Stimulated activated CD4-positive, alpha-beta T cell treated with anti-CD3 and anti-CD28 coated beads, TNF-alpha, amount 100 ng/mL, for 48 hours (primary cell): ENCODE measurements around the gene SH3RF3.

Experiments used
- DNase-seq, 3 donors: peaks; one replicate each; pipeline ENCODE4 v3.0.0-alpha.2; 2020; ENCODE audit warnings: low read depth in 3 of 3

SH3RF3 gene

DNA sequence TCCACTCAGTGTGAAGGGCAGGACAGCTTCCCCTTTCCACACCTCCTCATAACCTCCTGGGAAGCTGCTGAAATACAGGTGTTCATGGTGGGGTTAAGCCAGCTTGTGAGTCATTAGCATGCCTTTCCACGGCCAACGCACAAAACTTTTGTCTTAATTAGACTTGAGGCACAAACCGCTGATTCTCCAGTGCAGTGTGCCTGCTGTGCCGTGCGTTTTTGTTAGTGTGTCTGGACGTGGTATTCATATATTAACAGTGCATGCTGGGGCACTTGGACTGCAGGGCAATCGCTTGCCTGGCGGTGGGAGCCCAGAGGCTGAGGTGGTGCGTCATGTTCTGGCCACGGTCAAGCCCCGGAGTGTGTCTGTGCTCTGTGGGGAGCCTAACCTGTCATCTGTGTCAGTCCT, 156.2 kb downstream of the SH3RF3 start:
- no peak for DNase-seq

DNA sequence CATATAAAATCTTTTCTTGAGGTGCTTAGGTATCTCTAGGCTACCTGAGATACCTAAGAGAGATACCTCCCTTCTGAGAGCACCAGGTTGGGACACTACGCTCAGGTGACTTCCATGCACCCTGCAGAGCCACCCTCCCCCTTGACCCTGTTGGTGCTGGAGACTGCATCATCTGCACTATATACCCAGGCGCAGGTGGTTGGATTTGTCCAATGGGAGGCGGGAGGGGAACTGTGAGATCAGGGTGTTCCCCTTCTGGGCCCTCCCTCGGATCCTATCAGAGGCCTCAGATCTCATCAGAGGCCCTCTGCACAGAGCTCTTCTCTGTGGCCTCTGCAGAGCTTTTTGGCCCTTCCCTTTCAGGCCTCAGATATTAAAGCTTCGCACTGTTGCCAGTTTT, 158.4 kb downstream of the SH3RF3 start:
- no peak for DNase-seq

DNA sequence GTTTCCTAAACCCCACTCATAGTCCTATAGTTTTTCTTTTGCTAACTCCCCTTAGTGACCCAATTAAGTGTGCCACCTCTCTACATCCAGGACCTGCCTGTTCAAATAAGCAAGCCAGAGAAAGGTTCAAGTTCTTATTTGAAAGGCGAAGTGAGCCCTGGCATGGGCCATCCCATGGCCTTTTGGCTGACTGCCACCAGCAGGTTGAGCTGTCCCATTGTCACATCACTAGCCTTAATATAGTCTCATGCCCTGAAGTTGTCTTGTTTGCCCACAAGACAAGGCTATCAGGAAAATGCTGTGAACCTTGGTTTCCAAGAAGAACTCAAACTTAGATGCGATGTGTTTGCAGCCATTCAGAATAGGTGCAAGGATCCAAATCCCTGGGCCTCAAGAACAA, 158.8 kb downstream of the SH3RF3 start:
- no peak for DNase-seq

DNA sequence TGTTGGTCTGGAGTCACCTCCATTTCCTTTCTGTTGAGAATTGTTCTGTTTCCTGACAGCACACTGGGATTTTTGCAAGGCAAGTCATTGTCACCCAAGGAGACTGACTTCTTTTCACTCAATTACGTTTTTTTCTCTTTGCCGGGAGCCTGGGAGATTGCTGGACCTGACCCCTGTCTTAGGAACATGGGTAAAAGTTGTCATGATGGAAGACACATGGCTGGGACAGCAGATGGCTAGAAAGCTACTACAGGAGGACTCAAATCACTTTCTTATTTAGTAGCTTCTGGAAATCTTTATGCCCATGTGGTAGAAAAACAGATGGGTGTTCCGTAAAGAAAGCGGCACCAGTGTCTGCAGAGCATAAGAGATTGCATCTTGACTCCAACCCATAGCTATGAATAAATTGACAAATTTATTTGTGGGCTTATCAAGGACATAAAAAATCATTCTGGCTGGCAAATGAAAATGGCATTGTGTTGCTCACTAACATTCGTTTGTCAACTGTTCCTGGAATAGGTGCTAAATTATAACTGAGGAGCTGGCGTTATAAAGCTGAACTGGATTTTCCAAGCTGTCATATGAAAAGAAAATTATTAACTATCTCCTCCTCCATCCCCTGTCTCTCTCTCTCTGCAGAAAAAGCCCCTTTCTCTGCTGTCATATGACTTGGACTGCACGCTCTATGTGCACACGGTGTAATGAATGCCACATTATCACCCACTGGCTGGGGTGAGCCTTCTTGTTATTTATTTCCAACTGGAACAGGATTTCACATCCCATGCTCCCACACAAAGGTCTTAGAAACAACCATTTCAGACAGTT, 159.8 kb downstream of the SH3RF3 start:
- DNase-seq = no peak

DNA sequence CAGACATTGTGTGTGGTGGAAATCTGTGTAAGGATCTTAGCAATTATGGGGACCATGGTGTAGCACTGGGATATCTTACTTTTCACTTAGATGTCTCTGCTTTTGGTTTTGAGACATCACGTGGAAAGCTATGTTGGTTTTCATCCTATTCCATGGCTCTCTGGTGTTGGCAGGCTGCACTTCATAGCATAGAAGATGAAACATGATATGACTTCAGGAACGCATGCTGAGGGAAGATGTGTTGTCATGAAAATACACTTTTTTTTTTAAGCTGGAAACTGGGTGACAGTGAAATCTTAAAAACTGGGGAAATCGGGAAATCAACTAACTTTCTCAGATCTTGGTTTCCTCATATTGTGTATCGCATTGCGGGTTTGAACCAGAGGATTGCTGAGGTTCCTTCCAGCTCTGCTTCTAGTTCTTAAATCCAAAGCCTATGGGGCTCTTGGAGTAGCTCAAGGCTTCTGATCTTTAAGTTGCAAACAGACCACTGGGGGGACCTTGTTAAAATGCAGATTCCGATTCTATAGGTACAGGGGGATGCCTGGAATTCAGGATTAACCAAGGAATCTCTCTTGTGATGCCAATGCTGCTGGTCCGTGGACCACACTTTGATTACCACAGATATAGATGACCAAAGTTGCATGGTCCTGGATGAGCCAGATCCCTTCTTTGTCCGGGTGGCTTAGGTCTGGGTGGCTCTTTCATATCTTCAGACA, 160.7 kb downstream of the SH3RF3 start:
- no peak for DNase-seq

- no peak for DNase-seq
Measured at GRCh38 chr2:109290887-109291643, 162.1 kb downstream of the SH3RF3 start.

DNA sequence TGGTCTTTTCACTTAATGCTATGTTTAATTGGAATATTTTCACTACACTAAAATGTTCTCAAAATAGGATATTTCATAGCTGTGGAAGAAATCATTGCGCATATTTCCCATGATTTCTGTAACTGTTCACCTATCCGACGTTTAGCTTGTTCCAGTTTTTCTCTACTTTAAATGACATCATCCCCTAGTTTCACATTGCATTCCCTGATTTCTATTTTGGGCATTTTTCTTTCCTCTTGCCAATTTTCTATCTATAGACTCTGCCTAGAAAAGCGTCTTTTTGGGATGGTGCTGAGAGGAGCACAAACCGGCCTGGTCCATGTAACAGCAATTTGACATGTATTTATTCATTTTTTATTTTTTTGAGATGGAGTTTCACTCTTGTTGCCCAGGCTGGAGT, 163.4 kb downstream of the SH3RF3 start:
- no peak for DNase-seq

- no peak for DNase-seq
Measured at GRCh38 chr2:109293663-109294062, 164.7 kb downstream of the SH3RF3 start.

DNA sequence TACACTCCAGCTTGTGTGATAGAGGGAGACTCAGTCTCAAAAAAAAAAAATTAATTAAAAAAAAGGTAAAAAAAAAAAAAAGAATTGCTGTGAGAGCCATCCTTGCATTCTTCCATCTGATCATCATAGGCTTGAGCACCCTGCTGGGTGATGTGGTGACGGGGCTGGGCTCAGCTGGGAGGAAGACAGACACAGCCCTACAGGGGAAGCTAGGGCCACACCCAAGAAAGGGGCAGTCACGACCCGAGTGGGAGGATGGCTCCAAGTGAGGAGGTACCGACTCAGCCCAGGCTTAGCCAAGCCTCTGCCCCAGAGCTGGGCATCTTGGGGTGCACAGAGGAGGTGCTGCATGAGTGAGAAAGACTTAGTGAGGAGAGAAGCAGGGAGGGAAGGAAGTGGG, 165.5 kb downstream of the SH3RF3 start:
- no peak for DNase-seq

DNA sequence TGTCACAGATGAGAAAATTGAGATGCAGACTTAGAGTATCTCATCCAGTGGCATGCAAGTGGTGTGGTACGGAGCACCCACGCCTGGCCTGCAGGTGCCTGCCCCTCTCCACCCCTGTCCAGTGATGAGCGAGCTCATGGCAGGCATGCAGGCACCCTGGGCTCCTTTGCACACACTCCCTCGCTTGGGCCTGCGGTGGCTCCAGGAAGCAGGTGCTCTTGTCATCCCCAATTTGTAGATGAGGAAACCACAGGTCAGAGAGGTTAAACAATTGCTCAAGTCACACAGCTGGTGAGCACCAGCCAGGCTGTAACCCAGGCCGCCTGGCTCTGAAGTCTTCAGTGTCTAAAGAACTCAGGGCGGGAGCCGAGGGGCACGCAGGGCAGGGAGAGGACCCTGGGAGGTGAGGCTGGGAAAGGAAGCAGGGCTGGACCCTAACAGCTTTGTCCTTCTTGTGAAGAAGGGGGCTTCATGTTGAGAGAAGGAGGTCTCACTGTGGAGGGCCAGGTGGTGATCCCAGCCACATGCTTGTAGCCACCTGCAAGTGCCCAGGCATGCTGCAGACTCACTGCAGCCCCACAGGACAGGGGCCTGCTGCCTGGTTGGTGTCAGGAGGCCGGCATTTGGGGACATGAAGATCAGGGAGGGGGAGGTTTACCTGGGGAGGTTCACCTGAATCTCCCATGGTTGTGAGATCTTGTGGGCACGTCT, 166.2 kb downstream of the SH3RF3 start:
- DNase-seq = no peak

GRCh38 chr2:109295781-109296117, 166.7 kb downstream of the SH3RF3 start:
- no peak for DNase-seq

DNA sequence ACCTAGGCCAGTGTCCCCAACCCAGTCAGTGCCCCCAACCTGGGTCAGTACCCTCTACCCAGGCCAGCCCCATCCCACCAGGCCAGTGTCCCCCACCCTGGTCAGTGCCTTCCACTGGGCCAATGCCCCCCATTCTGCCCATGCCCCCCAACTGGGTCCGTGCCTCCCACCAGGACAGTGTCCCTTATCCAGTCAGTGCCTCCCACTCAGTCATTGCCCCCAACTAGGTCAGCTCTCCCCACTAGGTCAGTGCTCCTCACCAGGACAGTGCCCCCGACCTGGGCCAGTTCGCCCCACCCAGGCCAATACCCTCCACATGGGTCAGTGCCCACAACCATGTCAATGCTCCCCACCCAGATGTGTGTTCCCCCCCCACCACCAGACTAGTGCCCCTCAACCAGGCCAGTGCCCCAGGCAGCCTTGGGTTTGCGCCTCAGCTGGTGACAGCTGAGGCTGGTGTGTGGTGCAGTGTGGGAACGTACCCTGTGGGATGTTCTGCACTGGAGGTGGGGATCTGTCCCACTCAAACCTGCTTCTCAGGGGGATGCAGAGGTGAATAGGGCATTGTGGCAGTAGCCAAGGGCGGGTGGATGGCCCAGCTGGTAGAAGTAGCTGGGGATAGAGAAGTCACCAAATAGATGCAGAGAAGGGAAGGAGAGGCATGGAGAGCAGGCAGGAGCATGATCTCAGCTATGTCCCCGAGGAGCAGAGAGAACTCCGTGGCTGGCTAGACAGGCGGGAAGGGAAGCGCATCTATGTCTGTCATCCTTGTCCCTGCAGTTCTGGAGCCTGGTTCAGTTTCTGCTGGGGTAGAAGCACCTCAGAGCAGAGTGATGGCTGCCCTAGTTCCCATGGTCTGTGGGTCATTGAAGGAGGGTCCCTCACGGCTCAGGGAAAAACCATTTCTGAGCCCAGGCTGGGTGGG, 168.8 kb downstream of the SH3RF3 start:
- DNase-seq = no peak

DNA sequence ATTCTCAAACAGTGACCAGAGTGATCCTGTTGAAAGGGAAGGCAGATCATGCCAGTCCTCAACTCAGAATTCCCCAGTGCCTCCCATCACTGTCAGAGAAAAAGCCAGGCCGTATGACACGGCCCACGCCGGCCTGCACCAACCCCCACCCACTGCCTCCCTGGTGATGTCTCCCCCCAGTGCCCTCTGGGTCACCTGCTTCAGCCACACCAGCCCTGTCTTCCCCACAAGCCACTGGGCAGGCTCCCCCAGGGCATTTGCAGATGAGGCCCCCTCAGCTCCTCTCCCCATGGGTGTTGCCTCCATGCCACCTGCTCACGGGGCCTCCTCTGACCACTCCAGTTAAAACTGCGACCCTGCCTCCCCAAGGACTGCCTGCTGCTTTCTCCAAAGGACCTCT, 169.8 kb downstream of the SH3RF3 start:
- DNase-seq = no peak

DNA sequence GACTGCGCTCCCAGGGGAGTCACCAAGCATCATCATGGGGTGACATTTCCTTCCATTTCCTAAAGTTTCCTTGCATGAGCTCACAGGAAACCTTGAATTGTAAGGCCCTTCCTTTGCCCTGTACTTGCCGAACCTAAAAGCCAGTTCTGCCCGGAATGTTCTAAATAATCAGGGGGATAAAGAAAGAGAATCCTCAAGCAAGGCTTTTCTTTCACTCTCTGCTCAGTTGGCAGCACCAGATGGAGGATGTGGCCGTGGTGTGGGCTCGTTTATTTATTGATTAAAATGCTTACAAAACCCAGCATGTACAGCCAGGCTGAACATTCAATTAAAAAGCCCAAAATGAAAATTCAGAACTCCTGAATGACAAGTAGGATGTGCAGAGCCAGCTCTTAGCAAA, 170.5 kb downstream of the SH3RF3 start:
- DNase-seq = no peak

DNA sequence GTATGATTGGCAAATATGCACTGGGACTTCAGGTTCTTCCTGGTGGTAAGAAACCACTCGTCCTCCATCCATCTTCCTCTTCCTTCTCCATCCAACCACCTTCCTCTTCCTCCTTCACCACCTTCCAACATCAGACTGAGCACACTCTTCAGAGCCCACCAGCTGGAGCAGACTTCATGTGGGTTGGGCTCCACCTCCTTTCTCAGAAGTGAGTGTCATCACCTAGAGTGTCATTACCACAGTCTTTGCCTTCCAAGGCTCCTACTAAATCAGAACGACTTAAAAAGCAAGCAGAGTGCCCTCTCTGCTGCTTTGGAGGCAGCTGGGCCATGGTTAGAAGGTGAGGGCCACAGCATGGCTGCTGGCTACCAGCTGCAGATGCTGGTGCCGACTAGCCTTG, 171.6 kb downstream of the SH3RF3 start:
- no peak for DNase-seq

- DNase-seq = no peak
Measured at GRCh38 chr2:109301746-109302145, 172.7 kb downstream of the SH3RF3 start.

DNA sequence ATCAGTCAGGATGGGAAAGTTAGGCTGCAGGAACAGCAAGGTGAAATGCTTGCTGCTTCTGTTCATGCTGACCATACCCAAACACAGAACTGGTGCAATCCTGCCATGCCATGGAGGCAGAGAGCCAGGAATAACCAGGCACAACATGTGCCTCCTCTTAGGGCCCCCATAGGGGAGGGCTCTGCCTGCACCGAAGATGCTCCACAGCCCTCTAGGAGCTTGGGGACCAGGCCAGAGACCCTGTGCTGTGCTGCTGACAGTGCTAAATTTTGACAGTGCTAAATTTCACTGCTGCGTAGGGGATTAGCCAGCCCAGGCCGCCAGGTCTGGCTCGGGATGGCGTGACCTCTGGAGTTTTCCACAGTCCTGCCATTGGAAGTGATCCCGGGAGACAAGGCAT, 173.3 kb downstream of the SH3RF3 start:
- no peak for DNase-seq

GRCh38 chr2:109304242-109304641, 175.2 kb downstream of the SH3RF3 start:
- no peak for DNase-seq

- no peak for DNase-seq
Measured at GRCh38 chr2:109304731-109305470, 175.9 kb downstream of the SH3RF3 start.

GRCh38 chr2:109305490-109306167, 176.6 kb downstream of the SH3RF3 start:
- no peak for DNase-seq
